Stomach (tissue), 4 donors: Measurements from ENCODE around the gene PEAK1.

Source experiments
- EP300 ChIP-seq: sonication (generic); formaldehyde crosslinking; IDR thresholded peaks from one replicate; pipeline ENCODE4 v1.6.1; 2017; ENCODE audit warnings: antibody characterized with exemption
- TF ChIP-seq, protein P1 (sequence below), 7 experiments: fragments of 450-650 bp in 4 of 7; fragments of 200-600 bp in 3 of 7; sonication (generic) in 3 of 7; IDR thresholded peaks; one replicate each; pipeline ENCODE4 v1.5.1; 2016 to 2019; ENCODE audit warnings: antibody characterized with exemption in 7 of 7, control low read depth in 2 of 7, mild to moderate bottlenecking in 1 of 7

- TF ChIP-seq, protein P1, sequence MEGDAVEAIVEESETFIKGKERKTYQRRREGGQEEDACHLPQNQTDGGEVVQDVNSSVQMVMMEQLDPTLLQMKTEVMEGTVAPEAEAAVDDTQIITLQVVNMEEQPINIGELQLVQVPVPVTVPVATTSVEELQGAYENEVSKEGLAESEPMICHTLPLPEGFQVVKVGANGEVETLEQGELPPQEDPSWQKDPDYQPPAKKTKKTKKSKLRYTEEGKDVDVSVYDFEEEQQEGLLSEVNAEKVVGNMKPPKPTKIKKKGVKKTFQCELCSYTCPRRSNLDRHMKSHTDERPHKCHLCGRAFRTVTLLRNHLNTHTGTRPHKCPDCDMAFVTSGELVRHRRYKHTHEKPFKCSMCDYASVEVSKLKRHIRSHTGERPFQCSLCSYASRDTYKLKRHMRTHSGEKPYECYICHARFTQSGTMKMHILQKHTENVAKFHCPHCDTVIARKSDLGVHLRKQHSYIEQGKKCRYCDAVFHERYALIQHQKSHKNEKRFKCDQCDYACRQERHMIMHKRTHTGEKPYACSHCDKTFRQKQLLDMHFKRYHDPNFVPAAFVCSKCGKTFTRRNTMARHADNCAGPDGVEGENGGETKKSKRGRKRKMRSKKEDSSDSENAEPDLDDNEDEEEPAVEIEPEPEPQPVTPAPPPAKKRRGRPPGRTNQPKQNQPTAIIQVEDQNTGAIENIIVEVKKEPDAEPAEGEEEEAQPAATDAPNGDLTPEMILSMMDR (IDR thresholded peaks at IDR 0.05) = no peak
- TF ChIP-seq EP300 = no peak
Observed at GRCh38 chr15:77400258-77400657, 19.6 kb downstream of the PEAK1 start.
